HG03045 (cell line): ENCODE measurements around the gene S100A5.
"Not testable (repeated sequence)": the region's sequence is repeated elsewhere in the genome, so short reads cannot be mapped to it uniquely, and the experiment has no call there.

Experiments
- ATAC-seq: cut with Tn5 transposase; IDR thresholded peaks from one replicate; pipeline ENCODE4 v1.9.1; 2021; ENCODE audit warnings: mild to moderate bottlenecking, moderate library complexity; ENCODE audit not compliant: unreplicated experiment

The S100A5 gene, protein sequence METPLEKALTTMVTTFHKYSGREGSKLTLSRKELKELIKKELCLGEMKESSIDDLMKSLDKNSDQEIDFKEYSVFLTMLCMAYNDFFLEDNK

DNA sequence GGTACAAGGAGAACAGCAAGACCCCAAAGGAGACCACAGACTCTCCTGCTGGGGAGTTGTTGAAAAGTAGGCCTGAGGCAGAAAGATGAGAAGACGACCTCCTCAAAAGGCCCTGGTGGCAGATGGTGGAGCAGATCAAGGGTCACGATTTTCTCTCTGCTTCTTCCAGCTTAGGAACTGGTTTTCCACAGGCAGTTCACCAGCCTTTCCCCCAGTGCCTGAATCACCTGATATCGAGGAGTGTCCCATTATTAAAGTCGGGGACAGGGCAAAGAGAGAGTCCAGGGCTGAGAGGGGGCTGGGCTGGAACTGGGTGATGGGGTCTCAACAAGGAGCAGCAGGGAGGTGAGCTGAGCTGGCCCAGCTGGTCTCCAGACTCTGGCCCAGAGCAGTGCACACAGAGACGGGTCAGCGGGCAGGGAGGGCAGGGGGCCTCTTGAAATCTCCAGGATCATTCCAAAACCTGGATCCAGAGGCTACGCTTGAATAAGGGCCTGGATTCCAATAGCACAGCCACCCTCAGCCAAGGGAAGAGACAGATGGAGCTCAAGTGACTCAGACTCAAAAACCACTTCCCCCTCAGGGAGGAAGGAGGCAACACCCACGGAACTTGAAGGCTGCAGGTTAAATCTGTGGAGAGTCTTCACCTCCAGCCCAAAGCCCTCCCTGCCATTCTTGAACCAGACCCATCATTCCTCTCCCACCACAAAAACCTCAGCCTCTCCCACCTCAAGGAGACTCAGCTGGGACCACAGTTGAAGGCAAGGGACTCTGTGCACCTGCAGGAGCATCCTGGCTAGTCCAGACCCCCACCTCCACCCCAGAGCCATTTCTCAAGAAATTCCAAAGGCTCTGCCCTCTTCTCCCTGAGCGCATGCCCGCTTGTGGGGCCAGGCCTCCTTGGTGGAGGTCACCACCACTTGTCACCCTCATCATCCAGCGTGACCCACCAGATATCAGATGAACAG lies at the start of gene S100A5:
Gene S100A5 (minus strand): TSS at position 541 of the 968 bp plus-strand sequence. CDS start 743 bp downstream, outside the sequence.
- no peak for ATAC-seq

DNA sequence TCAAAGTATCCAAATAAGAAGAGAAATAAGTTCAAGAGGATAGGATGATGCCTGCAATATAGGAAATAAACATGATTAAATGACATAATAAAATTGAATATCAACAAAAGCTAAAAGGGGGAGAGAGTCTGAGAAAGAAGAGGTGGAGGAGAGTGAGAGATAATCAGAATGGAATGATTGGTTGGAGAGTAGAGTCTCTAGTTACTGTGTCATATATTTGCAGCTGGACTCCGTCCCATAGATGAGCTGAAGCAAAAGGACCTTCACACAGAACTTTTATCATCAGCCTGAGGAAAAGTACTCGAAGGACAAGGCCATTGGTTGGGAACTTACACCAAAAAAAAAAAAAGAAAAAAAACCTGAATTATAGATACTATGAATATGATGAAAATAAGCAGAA lies 47.7 kb upstream of the S100A5 start:
- no peak for ATAC-seq

DNA sequence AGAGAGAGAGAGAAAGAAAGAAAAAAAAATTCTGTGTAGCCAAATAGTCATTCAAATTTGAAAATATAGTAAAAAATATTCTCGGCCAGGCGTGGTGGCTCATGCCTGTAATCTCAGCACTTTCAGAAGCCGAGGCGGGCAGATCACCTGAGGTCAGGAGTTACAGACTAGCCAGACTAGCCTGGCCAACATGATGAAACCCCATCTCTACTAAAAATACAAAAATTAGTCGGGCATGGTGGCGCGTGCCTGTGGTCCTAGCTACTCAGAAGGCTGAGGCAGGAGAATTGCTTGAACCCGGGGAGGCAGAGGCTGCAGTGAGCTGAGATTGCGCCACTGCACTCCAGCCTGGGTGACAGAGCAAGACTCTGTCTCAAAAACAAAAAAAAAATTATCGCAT lies 47.3 kb upstream of the S100A5 start:
- ATAC-seq = not testable (repeated sequence)

DNA sequence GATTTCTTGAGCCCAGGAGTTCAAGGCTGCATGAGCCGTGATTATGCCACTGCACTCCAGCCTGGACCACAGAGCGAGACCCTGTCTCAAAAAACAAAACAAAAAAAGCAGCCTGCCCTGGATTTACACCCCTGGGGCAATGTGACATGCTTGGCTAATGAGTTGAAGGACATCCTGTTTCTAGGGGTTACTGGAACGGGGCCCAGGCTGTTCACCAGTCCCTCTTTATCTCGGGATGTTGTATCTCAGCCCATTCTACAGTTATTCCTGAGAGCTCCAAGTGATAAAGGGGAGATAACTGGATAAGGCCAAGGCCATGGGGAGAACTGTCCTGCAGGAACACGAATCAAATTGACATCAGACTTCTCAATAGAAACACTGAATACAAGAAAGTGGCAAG lies 46.6 kb upstream of the S100A5 start:
- no peak for ATAC-seq

DNA sequence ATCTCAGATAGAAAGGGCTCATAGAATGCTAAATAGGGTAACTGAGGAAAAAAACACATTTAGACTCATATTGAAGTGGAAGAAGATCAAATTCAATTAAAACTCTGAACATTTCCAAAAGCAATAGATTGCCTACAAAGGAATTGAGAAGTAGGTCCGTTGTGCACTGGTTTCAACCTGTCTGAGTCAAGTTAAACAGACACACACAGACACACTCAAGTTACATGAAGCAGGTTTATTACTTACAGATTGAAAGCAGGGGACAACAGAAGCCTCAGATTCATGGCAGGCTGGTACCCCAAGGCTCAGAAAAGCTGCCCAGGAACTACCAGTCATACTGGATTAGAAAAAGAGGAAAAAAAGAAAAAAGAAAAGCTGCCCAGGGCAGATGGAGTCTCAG lies 45.6 kb upstream of the S100A5 start:
- ATAC-seq = no peak

DNA sequence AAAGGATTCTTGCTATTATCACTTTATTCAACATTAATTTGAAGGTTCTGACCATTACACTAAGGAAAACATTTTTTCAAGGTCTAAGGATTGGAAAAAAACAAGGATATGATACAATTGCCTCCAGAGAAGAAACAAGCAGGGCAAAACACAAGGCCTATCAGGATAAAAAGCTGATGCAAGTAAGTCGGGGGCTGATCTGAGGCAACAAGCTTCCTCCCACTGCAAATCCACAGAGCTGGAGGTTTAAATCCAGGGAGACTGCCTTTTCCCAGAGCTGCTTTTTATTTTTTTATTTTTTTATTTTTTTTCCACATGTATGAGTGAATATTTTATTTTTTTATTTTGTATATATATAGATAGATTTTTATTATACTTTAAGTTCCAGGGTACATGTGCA lies 44.3 kb upstream of the S100A5 start:
- no peak for ATAC-seq

DNA sequence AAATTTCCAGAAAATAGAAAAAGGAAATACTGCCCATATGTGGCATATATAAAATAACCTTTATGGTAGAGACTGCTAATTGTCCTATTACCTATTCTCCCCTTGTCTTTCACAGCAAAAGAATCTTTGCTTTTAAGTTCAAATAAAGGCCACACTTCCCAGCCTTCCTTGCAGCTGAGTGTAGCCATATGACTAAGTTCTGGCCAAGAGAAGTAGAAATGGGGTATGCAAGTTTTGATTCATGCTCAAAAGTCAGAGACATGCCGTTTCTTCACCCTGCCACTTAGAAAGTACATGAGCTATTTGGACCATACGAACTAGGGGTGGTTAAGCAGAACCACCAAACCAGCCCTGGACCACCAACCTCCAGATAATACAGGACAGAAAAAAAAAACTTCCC lies 43.2 kb upstream of the S100A5 start:
- no peak for ATAC-seq

DNA sequence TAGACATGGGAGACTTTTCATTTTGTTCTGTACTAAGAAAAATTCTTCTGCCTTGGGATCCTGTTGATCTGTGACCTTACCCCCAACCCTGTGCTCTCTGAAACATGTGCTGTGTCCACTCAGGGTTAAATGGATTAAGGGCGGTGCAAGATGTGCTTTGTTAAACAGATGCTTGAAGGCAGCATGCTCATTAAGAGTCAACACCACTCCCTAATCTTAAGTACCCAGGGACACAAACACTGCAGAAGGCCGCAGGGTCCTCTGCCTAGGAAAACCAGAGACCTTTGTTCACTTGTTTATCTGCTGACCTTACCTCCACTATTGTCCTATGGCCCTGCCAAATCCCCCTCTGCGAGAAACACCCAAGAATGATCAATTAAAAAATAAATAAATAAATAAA lies 42.8 kb upstream of the S100A5 start:
- not testable (repeated sequence) for ATAC-seq

DNA sequence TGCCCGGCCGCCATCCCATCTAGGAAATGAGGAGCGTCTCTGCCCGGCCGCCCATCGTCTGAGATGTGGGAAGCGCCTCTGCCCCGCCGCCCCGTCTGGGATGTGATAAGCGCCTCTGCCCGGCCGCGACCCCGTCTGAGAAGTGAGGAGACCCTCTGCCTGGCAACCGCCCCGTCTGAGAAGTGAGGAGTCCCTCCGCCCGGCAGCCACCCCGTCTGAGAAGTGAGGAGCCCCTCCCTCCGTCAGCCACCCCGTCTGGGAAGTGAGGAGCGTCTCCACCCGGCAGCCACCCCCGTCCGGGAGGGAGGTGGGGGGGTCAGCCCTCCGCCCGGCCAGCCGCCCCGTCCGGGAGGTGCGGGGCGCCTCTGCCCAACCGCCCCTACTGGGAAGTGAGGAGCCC lies 42.1 kb upstream of the S100A5 start:
- not testable (repeated sequence) for ATAC-seq

DNA sequence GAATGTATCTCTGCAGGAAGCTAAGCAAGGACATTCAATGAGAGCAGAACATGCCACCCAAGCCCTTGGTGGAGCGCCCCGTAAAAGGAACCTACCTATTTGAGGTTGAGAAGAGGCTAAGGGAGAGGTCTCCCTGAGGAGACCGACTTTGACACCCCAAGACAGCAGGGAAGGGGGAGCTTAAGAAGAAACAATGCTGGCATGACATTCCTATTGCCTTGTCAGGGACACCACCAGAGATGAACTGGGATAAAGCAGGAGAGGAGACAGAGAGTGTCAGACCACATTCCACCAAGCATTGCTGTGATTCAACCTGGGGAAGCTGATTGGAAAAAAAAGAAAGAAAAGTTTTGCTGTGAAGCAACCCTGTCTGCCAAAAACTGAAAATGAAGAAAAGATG lies 38.2 kb upstream of the S100A5 start:
- ATAC-seq = no peak

DNA sequence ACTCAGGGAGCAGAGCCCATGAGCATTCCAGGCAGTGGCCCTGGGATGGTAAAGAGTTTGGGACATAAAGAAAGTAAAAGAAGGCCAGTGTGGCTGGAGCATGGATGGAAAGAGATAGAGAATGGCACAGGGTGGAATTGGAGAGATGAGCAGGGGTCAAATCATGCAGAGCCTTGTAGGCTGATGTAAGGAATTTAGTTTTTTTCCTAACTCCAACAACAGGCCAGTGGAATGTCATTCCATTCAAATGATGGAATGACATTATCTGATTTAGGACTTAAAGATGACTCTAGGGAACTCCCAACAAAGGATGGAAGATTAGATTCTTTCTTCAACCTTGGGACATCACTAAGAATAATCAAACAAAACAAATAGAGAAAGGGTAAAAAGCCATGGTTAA lies 37.8 kb upstream of the S100A5 start:
- no peak for ATAC-seq

DNA sequence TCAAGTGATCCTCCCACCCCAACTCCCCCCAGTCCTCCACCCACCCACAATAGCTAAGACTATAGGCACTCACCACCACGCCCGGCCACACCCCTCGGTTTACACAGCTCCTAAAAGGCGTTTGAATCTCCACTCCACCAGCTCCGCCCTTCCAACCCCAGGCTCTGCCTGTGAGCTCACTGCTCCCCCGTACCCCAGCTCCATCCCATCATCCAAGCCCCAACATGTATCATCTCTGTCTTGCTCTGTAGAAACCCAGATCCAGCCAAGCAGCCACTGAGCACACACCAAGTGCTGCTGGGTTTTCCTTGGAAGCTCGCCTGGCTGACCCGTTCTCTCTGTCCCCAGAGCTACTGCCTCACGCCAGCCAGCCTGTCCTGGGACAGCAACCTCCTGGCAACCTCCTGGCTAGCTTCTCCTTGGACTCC lies 36.9 kb upstream of the S100A5 start:
- no peak for ATAC-seq

DNA sequence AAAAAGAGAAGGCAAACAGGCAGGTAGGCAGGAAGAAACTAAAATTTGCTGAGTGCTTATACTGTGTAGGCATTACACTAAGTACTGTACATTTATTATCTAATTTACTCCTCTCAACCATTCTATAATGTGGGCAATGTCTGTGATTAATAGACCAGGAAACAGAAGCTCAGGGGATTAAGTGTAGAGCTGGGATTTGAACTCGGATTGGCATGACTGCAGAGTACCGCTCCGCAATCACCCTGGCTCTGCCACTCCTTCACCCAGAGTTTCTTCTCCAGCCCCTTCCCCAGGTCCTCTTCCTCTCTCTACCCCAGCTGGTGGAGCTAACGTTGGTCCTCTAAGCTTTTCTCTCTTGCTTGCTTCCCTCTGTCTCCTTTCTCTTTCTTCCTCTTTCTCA lies 36.4 kb upstream of the S100A5 start:
- no peak for ATAC-seq

DNA sequence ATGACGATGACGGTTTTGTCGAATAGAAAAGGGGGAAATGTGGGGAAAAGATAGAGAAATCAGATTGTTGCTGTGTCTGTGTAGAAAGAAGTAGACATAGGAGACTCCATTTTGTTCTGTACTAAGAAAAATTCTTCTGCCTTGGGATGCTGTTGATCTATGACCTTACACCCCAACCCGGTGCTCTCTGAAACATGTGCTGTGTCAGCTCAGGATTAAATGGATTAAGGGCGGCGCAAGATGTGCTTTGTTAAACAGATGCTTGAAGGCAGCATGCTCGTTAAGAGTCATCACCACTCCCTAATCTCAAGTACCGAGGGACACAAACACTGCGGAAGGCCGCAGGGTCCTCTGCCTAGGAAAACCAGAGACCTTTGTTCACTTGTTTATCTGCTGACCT lies 34.8 kb upstream of the S100A5 start:
- ATAC-seq = not testable (repeated sequence)

DNA sequence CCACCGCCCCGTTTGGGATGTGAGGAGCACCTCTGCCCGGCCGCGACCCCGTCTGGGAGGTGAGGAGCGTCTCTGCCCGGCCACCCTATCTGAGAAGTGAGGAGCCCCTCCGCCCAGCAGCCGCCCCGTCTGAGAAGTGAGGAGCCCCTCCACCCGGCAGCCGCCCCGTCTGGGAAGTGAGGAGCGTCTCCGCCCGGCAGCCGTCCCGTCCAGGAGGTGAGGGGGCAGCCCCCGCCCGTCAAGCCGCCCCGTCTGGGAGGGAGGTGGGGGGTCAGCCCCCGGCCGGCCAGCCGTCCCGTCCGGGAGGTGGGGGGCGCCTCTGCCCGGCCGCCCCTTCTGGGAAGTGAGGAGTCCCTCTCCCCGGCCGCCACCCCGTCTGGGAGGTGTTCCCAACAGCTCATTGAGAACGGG lies 34.4 kb upstream of the S100A5 start:
- ATAC-seq = not testable (repeated sequence)

DNA sequence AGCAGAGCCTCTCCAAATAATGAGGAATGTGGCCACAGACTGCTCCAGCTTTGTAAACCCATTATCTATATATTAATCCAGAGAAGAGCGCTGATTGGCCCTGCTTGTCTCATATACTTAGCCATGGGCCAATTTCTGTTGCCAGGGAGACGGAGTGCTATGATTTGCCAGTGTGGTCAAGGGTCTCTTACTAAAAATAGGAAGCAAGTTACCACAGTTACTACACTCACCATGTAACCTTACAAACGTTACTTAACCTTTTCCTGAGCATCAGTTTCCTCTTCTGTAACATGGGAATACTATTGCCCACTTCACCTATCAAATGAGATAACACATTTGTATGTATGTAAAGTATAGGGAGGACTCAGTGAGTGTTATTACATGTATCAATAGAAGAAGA lies 32.6 kb upstream of the S100A5 start:
- ATAC-seq = no peak

DNA sequence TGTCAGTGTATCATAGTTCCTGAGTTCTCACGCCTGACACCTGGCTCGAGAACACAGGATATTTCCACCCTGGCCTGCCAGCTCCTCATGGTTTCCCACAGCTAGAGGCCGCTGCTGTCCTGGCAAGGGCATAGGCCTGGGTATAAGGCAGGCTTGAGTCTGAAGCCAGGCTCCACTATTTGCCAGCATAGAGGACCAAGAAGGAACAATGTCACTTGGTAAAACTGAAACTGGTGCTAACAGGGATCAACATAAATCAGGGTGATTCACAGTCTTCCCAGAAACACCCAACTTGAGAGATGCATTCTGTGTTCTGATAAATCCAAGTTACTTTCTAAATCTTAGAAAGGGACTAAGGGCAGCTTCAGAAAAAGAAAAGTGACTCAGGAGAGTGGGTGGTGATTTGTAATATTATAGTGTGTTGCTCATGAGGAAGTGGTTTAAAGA lies 31.9 kb upstream of the S100A5 start:
- ATAC-seq = no peak

DNA sequence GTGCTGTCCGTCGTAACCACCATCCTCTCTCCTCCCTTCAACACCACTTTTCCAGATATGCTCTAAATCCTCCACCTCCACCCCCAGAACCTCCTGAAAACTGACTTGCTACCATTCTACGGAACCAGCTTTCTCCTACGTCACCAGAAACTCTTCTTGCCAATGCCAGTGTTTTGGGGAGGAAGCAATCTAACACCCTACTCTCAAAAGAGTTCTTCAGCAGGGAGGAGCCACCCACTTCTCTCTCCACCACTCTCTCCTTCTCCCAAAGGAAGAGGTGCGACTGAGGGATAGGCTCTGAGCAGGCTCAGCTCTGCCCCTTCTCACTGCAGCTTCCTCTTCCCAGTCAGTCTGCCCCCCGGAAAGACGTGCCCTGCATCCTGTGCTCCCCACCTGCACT lies 31.0 kb upstream of the S100A5 start:
- ATAC-seq = no peak

DNA sequence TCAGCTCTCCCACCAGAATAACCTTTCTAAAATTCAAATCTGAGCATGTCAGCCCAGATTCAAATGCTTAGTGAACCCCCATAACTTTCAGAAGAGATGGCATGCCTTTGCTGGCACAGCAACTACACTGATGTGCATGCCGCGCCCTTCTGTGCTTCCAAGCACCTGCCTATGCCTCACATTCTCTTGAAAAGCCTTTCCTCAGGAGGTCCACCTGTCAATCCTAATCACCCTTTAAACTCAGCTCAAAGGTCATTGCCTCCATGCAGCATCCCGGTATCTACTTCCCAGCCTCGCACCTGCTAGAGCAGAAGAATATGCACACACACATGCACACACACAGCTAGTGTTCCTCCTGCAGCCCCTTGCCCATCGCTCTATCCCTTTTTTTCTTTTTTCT lies 30.1 kb upstream of the S100A5 start:
- ATAC-seq = no peak

DNA sequence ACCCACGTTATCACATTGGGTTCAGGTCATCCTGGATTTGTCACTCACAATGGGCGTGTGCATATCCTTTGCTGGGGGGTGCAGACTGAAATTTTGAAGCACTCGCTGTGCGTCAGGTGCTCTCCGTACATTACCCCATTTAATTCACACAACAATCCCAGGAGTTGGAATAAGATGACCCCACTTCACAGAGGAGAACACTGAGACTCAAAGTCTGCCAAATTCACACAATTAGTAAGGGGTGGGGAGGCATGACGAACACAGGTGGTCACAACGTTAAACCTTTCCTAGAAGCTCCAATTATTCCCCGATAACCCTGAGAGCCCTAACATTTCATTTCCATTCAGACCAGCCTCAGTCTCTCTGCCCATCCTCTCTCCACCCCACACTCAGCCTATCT lies 28.7 kb upstream of the S100A5 start:
- no peak for ATAC-seq

DNA sequence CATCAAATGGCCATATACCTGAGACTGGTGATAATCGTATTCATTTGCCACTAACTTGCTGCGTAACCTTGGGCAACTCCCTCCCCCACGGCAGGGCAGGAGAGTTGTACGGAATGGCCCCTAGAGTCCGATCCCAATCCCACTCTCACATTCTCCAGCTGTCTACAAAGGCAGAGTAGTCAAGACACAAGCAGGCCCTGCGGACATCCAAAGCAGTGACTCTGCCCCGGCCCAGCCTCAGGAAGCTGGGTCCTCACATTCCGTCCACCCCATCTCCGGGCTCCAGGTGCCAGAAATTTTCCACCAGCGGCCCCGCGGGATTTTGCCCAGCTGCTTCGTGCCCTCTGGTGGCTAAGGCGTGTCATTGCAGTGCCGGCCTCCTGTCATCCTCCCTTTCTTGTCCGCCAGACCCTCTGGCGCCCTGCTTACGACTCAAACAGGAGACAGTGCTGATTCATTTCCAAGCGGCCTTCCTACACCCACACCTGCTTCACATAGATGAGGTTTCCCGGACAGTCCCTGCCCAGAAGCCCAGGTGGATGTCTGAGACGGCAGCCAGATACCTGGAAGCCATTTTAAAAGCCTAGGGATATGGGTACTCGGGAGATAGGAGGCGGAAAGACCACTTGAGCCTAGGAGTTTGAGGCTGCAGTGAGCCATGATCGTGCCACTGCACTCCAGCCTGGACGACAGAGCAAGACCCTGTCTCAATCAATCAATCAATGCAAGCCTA lies 27.8 kb upstream of the S100A5 start:
- no peak for ATAC-seq
